ENCODE data around the gene APPL2.

GRCh38 chr12:105177208-105177607 lies 58.8 kb downstream of the APPL2 start:
- TF ChIP-seq CTCF (IDR thresholded peaks at IDR 0.05), result no peak
- no peak for TF ChIP-seq POLR2A (IDR thresholded peaks at IDR 0.05)

Data from thyroid gland (tissue), 4 donors.